Erythroblast (primary cell): ENCODE results near the gene BSN.

Experiments used
- GATA1 ChIP-seq: IDR thresholded peaks from 2 replicates; pipeline ENCODE4 v1.6.1; 2011; ENCODE audit warnings: low read depth, mild to moderate bottlenecking, control low read depth, low read length, moderate library complexity
- POLR2A ChIP-seq: IDR thresholded peaks from 2 replicates; pipeline ENCODE4 v1.6.1; 2011; ENCODE audit warnings: mild to moderate bottlenecking, low read length

GRCh38 chr3:49533031-49533430, 21.2 kb upstream of the BSN start:
- TF ChIP-seq POLR2A = no peak
- TF ChIP-seq GATA1 = no peak
